Uterus (tissue), 4 donors: ENCODE measurements around the gene SNX8. TPM values are rescaled to one million over a fixed set of nuclear protein-coding genes. Genes with fewer than 3 reads are reported as not detected.

Source experiments
- DNase-seq, 2 donors: peaks; one replicate each; pipeline ENCODE4 v3.0.0-alpha.2; 2019 to 2020
- H3K27ac ChIP-seq, 2 donors: fragments of 200-600 bp; sonication (generic); 1 replicate in 1 of 2; 2 replicates in 1 of 2; pipeline ENCODE4 v1.5.1; 2016 to 2018
- H3K27me3 ChIP-seq, 2 donors: fragments of 200-600 bp; sonication (generic); one replicate each; pipeline ENCODE4 v1.5.1; 2018 to 2019; ENCODE audit warnings: control low read depth in 1 of 2
- H3K36me3 ChIP-seq, 2 donors: fragments of 200-600 bp; sonication (generic); one replicate each; pipeline ENCODE4 v1.5.1; 2019; ENCODE audit warnings: control low read depth in 1 of 2
- H3K4me1 ChIP-seq, 2 donors: fragments of 200-600 bp; sonication (generic); one replicate each; pipeline ENCODE4 v1.5.1; 2018 to 2019; ENCODE audit warnings: control low read depth in 1 of 2
- H3K4me3 ChIP-seq, 2 donors: fragments of 200-600 bp; sonication (generic); 1 replicate in 1 of 2; 2 replicates in 1 of 2; pipeline ENCODE4 v1.5.1; 2018 to 2019; ENCODE audit warnings: mild to moderate bottlenecking in 1 of 2
- H3K9me3 ChIP-seq, 2 donors: fragments of 200-600 bp; sonication (generic); one replicate each; pipeline ENCODE4 v1.5.1; 2019; ENCODE audit warnings: control low read depth in 1 of 2
- CTCF ChIP-seq, 4 experiments: fragments of 200-600 bp in 2 of 4; fragments of 450-650 bp in 2 of 4; sonication (generic) in 2 of 4; IDR thresholded peaks; one replicate each; pipeline ENCODE4 v1.5.1; 2016 to 2019; ENCODE audit warnings: antibody characterized with exemption in 4 of 4, mild to moderate bottlenecking in 2 of 4, moderate library complexity in 1 of 4
- POLR2A ChIP-seq, 2 donors: fragments of 450-650 bp; IDR thresholded peaks; one replicate each; pipeline ENCODE4 v1.6.1; 2016; ENCODE audit warnings: antibody characterized with exemption in 2 of 2, mild to moderate bottlenecking in 1 of 2, moderate library complexity in 1 of 2
- intact Hi-C: fragments of 100-400 bp; cut with DNase I; formaldehyde crosslinking; loops from one replicate; pipeline ENCODE4 v1.15.1; 2023; ENCODE audit warnings: low total_unique reads
- total RNA-seq, 4 donors: library from RNA; depleted of rRNA in 3 of 4; stranded (reverse); fragments of >200 nt in 3 of 4; gene quantifications; one replicate each; pipeline versions ENCODE4 v1.1.0 to v1.2.4, GENCODE V29; 2014 to 2023
- donor health status: DM: yes; HTN: yes; CAD: no.

The SNX8 gene
- total RNA-seq, 4 donors from 2014 or later = 0.29 to 75.3 (median 30.5) TPM

GRCh38 chr7:2212906-2213305, 101.3 kb downstream of the SNX8 start:
- Histone ChIP-seq H3K27ac (no peak overlapping the region), H3K4me3 (no peak overlapping the region), H3K9me3 (no peaks in the 10 kb centered on the region), H3K4me1 (no peaks in the 10 kb centered on the region), H3K27me3 (no peaks in the 10 kb centered on the region), H3K36me3 (no peaks in the 10 kb centered on the region)
- intact Hi-C loops = no loop called here
- TF ChIP-seq POLR2A (IDR thresholded peaks at IDR 0.05) = no peak
- TF ChIP-seq CTCF (IDR thresholded peaks at IDR 0.05) = no peak
- no peak for DNase-seq

GRCh38 chr7:2211926-2212325, 102.3 kb downstream of the SNX8 start:
- H3K36me3 ChIP-seq = no peaks in the 10 kb centered on the region
- no peak overlapping the region for H3K27ac ChIP-seq
- no peaks in the 10 kb centered on the region for H3K4me1 ChIP-seq
- no peak overlapping the region for H3K4me3 ChIP-seq
- DNase-seq = no peak
- intact Hi-C loops = no loop called here
- H3K9me3 ChIP-seq = no peaks in the 10 kb centered on the region
- TF ChIP-seq CTCF (IDR thresholded peaks at IDR 0.05) (no peak), POLR2A (IDR thresholded peaks at IDR 0.05) (no peak)
- H3K27me3 ChIP-seq = no peaks in the 10 kb centered on the region

- intact Hi-C loops = no loop called here
- TF ChIP-seq POLR2A (IDR thresholded peaks at IDR 0.05) = no peak
- no peak for TF ChIP-seq CTCF (IDR thresholded peaks at IDR 0.05)
- no peaks in the 10 kb centered on the region for H3K4me1 ChIP-seq
- H3K27me3 ChIP-seq = no peaks in the 10 kb centered on the region
- H3K4me3 ChIP-seq = no peak overlapping the region
- H3K27ac ChIP-seq = no peak overlapping the region
- H3K36me3 ChIP-seq = no peaks in the 10 kb centered on the region
- no peak for DNase-seq
- no peaks in the 10 kb centered on the region for H3K9me3 ChIP-seq
Observed at GRCh38 chr7:2211259-2211880, 102.9 kb downstream of the SNX8 start.

GRCh38 chr7:2210551-2211258, 103.5 kb downstream of the SNX8 start:
- TF ChIP-seq POLR2A (IDR thresholded peaks at IDR 0.05) (no peak), CTCF (IDR thresholded peaks at IDR 0.05) (no peak)
- no peak for DNase-seq
- no peak overlapping the region for H3K4me3 ChIP-seq
- no peaks in the 10 kb centered on the region for H3K4me1 ChIP-seq
- intact Hi-C loops = no loop called here
- no peaks in the 10 kb centered on the region for H3K27me3 ChIP-seq
- H3K27ac ChIP-seq = no peak overlapping the region
- H3K9me3 ChIP-seq = no peaks in the 10 kb centered on the region
- no peaks in the 10 kb centered on the region for H3K36me3 ChIP-seq

GRCh38 chr7:2209961-2210323, 104.3 kb downstream of the SNX8 start:
- Histone ChIP-seq H3K36me3 (no peaks in the 10 kb centered on the region), H3K4me1 (no peaks in the 10 kb centered on the region), H3K27ac (no peak overlapping the region), H3K4me3 (no peak overlapping the region), H3K27me3 (no peaks in the 10 kb centered on the region), H3K9me3 (no peaks in the 10 kb centered on the region)
- no peak for TF ChIP-seq CTCF (IDR thresholded peaks at IDR 0.05)
- no peak for TF ChIP-seq POLR2A (IDR thresholded peaks at IDR 0.05)
- no peak for DNase-seq
- intact Hi-C loops = no loop called here
